K562 (cell line): ENCODE results near the gene FAM50B. TPM values are rescaled to one million over a fixed set of nuclear protein-coding genes. Genes with fewer than 3 reads are reported as not detected.

Experiments used
- HMG20B ChIP-seq: fragments of 250-450 bp; sonication (Bioruptor Pico); IDR thresholded peaks from 2 replicates; pipeline ENCODE4 v1.5.0; 2021; ENCODE audit warnings: mild to moderate bottlenecking
- MIER1 ChIP-seq: fragments of 450-650 bp; IDR thresholded peaks from 2 replicates; pipeline ENCODE4 v1.6.1; 2016; ENCODE audit warnings: antibody characterized with exemption, mild to moderate bottlenecking, low read depth
- RBM14 ChIP-seq: fragments of 200-400 bp; formaldehyde crosslinking; IDR thresholded peaks from 2 replicates; pipeline ENCODE4 v1.6.1; 2018; ENCODE audit warnings: low read depth, mild to moderate bottlenecking, low read length, moderate library complexity, borderline replicate concordance; ENCODE audit not compliant: insufficient read depth
- U2AF2 ChIP-seq: fragments of 200-400 bp; formaldehyde crosslinking; optimal IDR thresholded peaks from 2 replicates; pipeline ENCODE3; 2017; ENCODE audit warnings: low read depth, mild to moderate bottlenecking, low read length
- XRCC4 ChIP-seq: IDR thresholded peaks from one replicate; pipeline ENCODE4 v1.6.1; 2011; ENCODE audit not compliant: insufficient read depth, insufficient read length; ENCODE audit errors: extremely low read depth
- XRCC5 ChIP-seq: fragments of 200-400 bp; formaldehyde crosslinking; IDR thresholded peaks from 2 replicates; pipeline ENCODE4 v1.6.1; 2017; ENCODE audit warnings: low read depth, mild to moderate bottlenecking, low read length
- ZEB2 ChIP-seq: fragments of 450-650 bp; IDR thresholded peaks from 2 replicates; pipeline ENCODE4 v1.6.1; 2016
- ZNF668 ChIP-seq: fragments of 250-450 bp; sonication (Bioruptor Pico); IDR thresholded peaks from 2 replicates; pipeline ENCODE4 v1.8.0; 2022; ENCODE audit warnings: mild to moderate bottlenecking, inconsistent platforms
- polyA plus RNA-seq, 8 experiments: library from polyadenylated mRNA; depleted of rRNA in 4 of 8; stranded (reverse) in 5 of 8; unstranded in 3 of 8; fragments of >200 nt; fragmentation: Nextera tagmentation in 2 of 8; fragmentation: Illumina TruSeq in 1 of 8; extraction: Ambion mirVana in 2 of 8; extraction: Trizol in 1 of 8; gene quantifications; 2 replicates each; pipeline versions ENCODE4 v1.2.1 to v1.2.3, GENCODE V29; 2011 to 2014; ENCODE audit warnings: inconsistent platforms in 1 of 8, missing spikeins in 1 of 8
- total RNA-seq, 7 experiments: library from RNA; depleted of rRNA in 6 of 7; stranded (reverse); fragments of >200 nt in 6 of 7; fragmentation: Illumina TruSeq in 2 of 7; extraction: Trizol in 2 of 7; gene quantifications; 2 replicates each; pipeline versions ENCODE4 v1.2.1 to v1.2.3, GENCODE V29; 2011 to 2021; ENCODE audit warnings: low replicate concordance in 1 of 7
- TF ChIP-seq, protein P1 (sequence below): fragments of 250-450 bp; sonication (Bioruptor Pico); IDR thresholded peaks from 2 replicates; pipeline ENCODE4 v1.5.0; 2021; ENCODE audit warnings: mild to moderate bottlenecking, moderate library complexity
- TF ChIP-seq, protein P2 (sequence below): fragments of 250-450 bp; sonication (Bioruptor Pico); IDR thresholded peaks from 2 replicates; pipeline ENCODE4 v1.4.0; 2020

FAM50B gene
- total and polyA plus RNA-seq, 9 of the 15 experiments (the other 6 are each of a cell fraction or from before 2014, with no cell fraction given) = 0.09 to 0.16 (median 0.13) TPM; not detected in 6

DNA sequence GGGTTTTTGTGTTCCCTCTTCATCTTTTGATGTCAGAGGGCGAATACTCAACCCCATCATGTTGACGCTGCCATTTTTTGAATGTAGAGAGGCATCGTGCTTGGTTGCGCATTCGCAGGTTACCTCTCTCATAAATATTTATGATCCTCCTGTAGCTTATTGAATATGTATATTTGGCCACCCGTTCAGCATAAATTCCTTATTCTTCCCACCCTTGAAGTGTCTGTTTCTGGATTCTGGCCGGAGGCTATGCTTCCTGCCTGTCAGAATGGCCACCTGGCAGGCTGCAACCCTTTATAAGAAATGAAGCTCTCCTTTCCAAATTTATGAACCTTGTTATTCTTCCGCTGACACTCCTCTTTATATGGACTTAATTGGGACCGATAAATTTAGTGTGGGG lies 40.9 kb downstream of the FAM50B start (continued):
- TF ChIP-seq RBM14 = no peak
- no peak for TF ChIP-seq ZNF668 (CRISPR knock-in tag)
- TF ChIP-seq, protein P1, sequence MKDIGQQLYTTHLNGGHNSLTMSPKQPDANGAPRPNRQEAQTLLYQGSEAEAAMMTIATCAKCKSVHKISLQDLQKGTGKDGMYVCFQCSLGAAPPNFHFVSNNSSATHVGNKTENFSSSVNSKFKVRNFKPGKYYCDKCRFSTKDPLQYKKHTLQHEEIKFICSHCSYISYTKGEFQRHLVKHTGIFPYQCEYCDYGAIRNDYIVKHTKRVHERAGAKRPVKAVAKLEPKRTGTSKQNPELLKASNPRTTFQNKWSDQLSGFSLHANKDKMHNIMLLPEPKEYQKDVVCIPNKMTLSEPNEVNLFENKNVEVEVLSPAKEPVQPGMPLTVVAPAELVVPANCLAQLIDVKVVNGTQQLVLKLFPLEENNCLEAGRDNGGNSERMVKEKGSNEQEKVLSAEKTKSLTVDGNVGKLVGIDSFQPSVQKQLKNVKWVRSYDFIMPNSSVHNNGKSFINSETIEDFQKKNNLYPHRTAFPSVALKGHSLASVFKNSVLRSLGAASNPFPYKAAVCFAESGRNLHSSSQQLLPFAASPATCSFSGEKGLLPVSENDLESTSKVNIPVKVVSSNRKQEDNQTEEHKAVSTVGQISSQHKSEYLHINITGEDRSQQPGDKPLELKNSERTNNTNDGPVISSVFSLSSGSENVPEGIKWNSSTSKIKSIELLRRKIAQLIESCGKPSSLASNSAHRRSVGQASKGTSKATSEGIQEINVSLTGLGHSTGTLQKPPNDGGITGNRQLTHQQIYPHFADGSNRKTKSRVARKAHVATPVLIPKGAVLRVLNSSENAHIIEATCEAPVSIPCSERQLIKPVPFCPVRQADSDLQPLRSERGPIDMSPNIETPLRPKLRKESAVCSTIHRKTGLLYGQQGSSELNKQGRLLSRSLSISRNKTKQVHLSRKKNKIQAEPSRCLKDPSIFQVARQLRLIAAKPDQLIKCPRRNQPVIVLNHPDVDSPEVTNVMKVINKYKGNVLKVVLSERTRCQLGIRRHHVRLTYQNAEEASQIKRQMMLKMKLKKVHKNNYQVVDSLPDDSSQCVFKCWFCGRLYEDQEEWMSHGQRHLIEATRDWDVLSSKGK (CRISPR knock-in tag) = no peak
- TF ChIP-seq, protein P2, sequence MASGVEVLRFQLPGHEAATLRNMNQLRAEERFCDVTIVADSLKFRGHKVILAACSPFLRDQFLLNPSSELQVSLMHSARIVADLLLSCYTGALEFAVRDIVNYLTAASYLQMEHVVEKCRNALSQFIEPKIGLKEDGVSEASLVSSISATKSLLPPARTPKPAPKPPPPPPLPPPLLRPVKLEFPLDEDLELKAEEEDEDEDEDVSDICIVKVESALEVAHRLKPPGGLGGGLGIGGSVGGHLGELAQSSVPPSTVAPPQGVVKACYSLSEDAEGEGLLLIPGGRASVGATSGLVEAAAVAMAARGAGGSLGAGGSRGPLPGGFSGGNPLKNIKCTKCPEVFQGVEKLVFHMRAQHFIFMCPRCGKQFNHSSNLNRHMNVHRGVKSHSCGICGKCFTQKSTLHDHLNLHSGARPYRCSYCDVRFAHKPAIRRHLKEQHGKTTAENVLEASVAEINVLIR (CRISPR knock-in tag) = no peak
- no peak for TF ChIP-seq HMG20B (CRISPR knock-in tag)
- no peak for TF ChIP-seq ZEB2
- TF ChIP-seq XRCC4 = no peak
- no peak for TF ChIP-seq U2AF2
- no peak for TF ChIP-seq MIER1
- no peak for TF ChIP-seq XRCC5
- TF ChIP-seq, all 486 proteins: peak for 0
